HCT116 (cell line): ENCODE results near the gene OSCAR. TPM values are rescaled to one million over a fixed set of nuclear protein-coding genes. Genes with fewer than 3 reads are reported as not detected.

Experiments
- ATAC-seq: fragments of 200-7000 bp; cut with Tn5 transposase; 2 replicates; pipeline ENCODE4 v1.9.1; 2020; ENCODE audit warnings: mild to moderate bottlenecking, moderate library complexity
- BruUV-seq: library from RNA; stranded (reverse); fragments of 400-500 nt; replicated peaks from 2 replicates; lab custom pipeline; 2021; lab: Mats Ljungman, UMichigan
- CTCF ChIA-PET: fragments of 300-600 bp; sonication (Branson Sonifier 250); formaldehyde crosslinking; loops from one replicate; lab custom pipeline; 2021; ENCODE audit warnings: antibody characterized with exemption; lab: Charles Lee
- POLR2A ChIA-PET: fragments of 300-600, 350-600 bp; sonication (Branson Sonifier 250); formaldehyde crosslinking; loops from one replicate; lab custom pipeline; 2021; ENCODE audit warnings: antibody characterized with exemption; lab: Charles Lee
- RAD21 ChIA-PET, 2 experiments: fragments of 300-600 bp; sonication (Branson Sonifier 250); formaldehyde crosslinking; loops; one replicate each; lab custom pipeline; 2023; ENCODE audit warnings: low total read pairs in 2 of 2; ENCODE audit not compliant: uncharacterized antibody in 2 of 2, unreplicated experiment in 2 of 2, low non-redundant PET in 1 of 2; lab: Charles Lee
- DNase-seq: peaks from one replicate; pipeline ENCODE4 v3.0.0-alpha.2; 2010; ENCODE audit warnings: low read depth, low spot score
- H2AFZ ChIP-seq: fragments of 200-600 bp; shearing (Covaris generic), sonication (generic); 2 replicates; pipeline ENCODE4 v1.6.1; 2017; ENCODE audit warnings: low read depth, mixed run types, mixed read lengths, antibody characterized with exemption, low read length; ENCODE audit not compliant: poor library complexity, severe bottlenecking
- H3K27ac ChIP-seq: 2 replicates; pipeline ENCODE4 v1.5.1; 2012; ENCODE audit warnings: low read depth, low read length
- H3K27me3 ChIP-seq: fragments of 200-600 bp; sonication (generic); 2 replicates; pipeline ENCODE4 v1.6.1; 2016; ENCODE audit warnings: mixed run types, low read length, mixed read lengths; ENCODE audit not compliant: insufficient read depth
- H3K36me3 ChIP-seq, 2 experiments: fragments of 200-500 bp in 1 of 2; fragments of 200-600 bp in 1 of 2; sonication (Bioruptor generic) in 1 of 2; sonication (generic) in 1 of 2; 2 replicates each; pipeline versions ENCODE4 v1.5.1 to v1.6.1; 2014 to 2016; ENCODE audit warnings: low read length in 2 of 2, inconsistent platforms in 1 of 2, mixed read lengths in 1 of 2, mixed run types in 1 of 2; ENCODE audit not compliant: insufficient read depth in 2 of 2, control insufficient read depth in 1 of 2
- H3K4me1 ChIP-seq, 2 experiments: fragments of 200-600 bp in 1 of 2; sonication (generic) in 1 of 2; 2 replicates each; pipeline versions ENCODE4 v1.5.1 to v1.6.1; 2012 to 2017; ENCODE audit warnings: low read length in 2 of 2, inconsistent platforms in 1 of 2, mild to moderate bottlenecking in 1 of 2, mixed read lengths in 1 of 2, mixed run types in 1 of 2, moderate library complexity in 1 of 2; ENCODE audit not compliant: insufficient read depth in 2 of 2, control insufficient read depth in 1 of 2
- H3K4me2 ChIP-seq: fragments of 200-600 bp; sonication (generic); 2 replicates; pipeline ENCODE4 v1.6.1; 2017; ENCODE audit warnings: mixed run types, low read length, mixed read lengths
- H3K4me3 ChIP-seq, 2 experiments: fragments of 200-600 bp in 1 of 2; sonication (generic) in 1 of 2; replicated peaks in 1 of 2; 2 replicates each; pipeline ENCODE4 v1.5.1; 2011 to 2016; ENCODE audit warnings: low read length in 2 of 2, control low read depth in 1 of 2, low read depth in 1 of 2, mild to moderate bottlenecking in 1 of 2, mixed read lengths in 1 of 2, mixed run types in 1 of 2
- H3K79me2 ChIP-seq: fragments of 200-600 bp; sonication (generic); 2 replicates; pipeline ENCODE4 v1.6.1; 2017; ENCODE audit warnings: mild to moderate bottlenecking, mixed run types, low read length, moderate library complexity, mixed read lengths; ENCODE audit not compliant: insufficient read depth
- H3K9ac ChIP-seq: fragments of 200-600 bp; sonication (generic); 2 replicates; pipeline ENCODE4 v1.6.1; 2016; ENCODE audit warnings: low read length, mixed read lengths
- H3K9me2 ChIP-seq: fragments of 200-600 bp; sonication (generic), shearing (Covaris generic); 2 replicates; pipeline ENCODE4 v1.6.1; 2017; ENCODE audit warnings: mixed run types, mild to moderate bottlenecking, moderate library complexity; ENCODE audit not compliant: insufficient read depth
- H3K9me3 ChIP-seq, 2 experiments: fragments of 200-500 bp in 1 of 2; fragments of 200-600 bp in 1 of 2; sonication (Bioruptor generic) in 1 of 2; sonication (generic) in 1 of 2; 2 replicates each; pipeline ENCODE4 v1.6.1; 2014 to 2017; ENCODE audit warnings: low read length in 2 of 2, mixed read lengths in 2 of 2, inconsistent platforms in 1 of 2, low read depth in 1 of 2, mild to moderate bottlenecking in 1 of 2, mixed run types in 1 of 2, moderate library complexity in 1 of 2; ENCODE audit not compliant: control insufficient read depth in 1 of 2, insufficient read depth in 1 of 2
- H4K20me1 ChIP-seq: fragments of 200-600 bp; sonication (generic), shearing (Covaris generic); 2 replicates; pipeline ENCODE4 v1.6.1; 2017; ENCODE audit warnings: mixed run types, mild to moderate bottlenecking, moderate library complexity; ENCODE audit not compliant: insufficient read depth
- CBX3 ChIP-seq: IDR thresholded peaks from 2 replicates; pipeline ENCODE4 v1.6.1; 2012; ENCODE audit warnings: low read depth
- CEBPB ChIP-seq: IDR thresholded peaks from 2 replicates; pipeline ENCODE4 v1.6.1; 2012; ENCODE audit warnings: low read depth
- EGR1 ChIP-seq: IDR thresholded peaks from 2 replicates; pipeline ENCODE4 v1.6.1; 2012; ENCODE audit warnings: low read depth
- ELF1 ChIP-seq: IDR thresholded peaks from 2 replicates; pipeline ENCODE4 v1.6.1; 2012; ENCODE audit warnings: low read depth, borderline replicate concordance
- EZH2 ChIP-seq: fragments of 200-600 bp; sonication (generic); IDR thresholded peaks from 2 replicates; pipeline ENCODE4 v1.6.1; 2017; ENCODE audit warnings: antibody characterized with exemption, mixed run types
- EZH2phosphoT487 ChIP-seq: fragments of 200-600 bp; IDR thresholded peaks from 2 replicates; pipeline ENCODE4 v1.6.1; 2018; ENCODE audit warnings: antibody characterized with exemption, borderline replicate concordance
- FOSL1 ChIP-seq: IDR thresholded peaks from 2 replicates; pipeline ENCODE4 v1.6.1; 2012; ENCODE audit warnings: low read depth
- JUND ChIP-seq: IDR thresholded peaks from 2 replicates; pipeline ENCODE4 v1.6.1; 2012
- POLR2A ChIP-seq: IDR thresholded peaks from 2 replicates; pipeline ENCODE4 v1.7.0; 2011; ENCODE audit warnings: borderline replicate concordance; ENCODE audit not compliant: insufficient read depth, insufficient read length; ENCODE audit errors: extremely low read depth
- POLR2AphosphoS5 ChIP-seq: IDR thresholded peaks from 2 replicates; pipeline ENCODE4 v1.6.1; 2011; ENCODE audit warnings: mild to moderate bottlenecking, low read depth, low read length, moderate library complexity
- SP1 ChIP-seq: IDR thresholded peaks from 2 replicates; pipeline ENCODE4 v1.6.1; 2012; ENCODE audit warnings: low read depth
- SRF ChIP-seq: IDR thresholded peaks from 2 replicates; pipeline ENCODE4 v1.6.1; 2012; ENCODE audit warnings: low read depth
- YY1 ChIP-seq: IDR thresholded peaks from 2 replicates; pipeline ENCODE4 v1.6.1; 2011; ENCODE audit warnings: low read length, low read depth, moderate library complexity, mild to moderate bottlenecking; ENCODE audit not compliant: insufficient replicate concordance; ENCODE audit errors: extremely low read depth
- ZFX ChIP-seq: fragments of 450-650 bp; IDR thresholded peaks from 2 replicates; pipeline ENCODE4 v1.6.1; 2017
- intact Hi-C: fragments of 100-400 bp; cut with micrococcal nuclease; formaldehyde crosslinking; loops from 2 replicates; pipeline ENCODE4 v1.10.0; 2022
- total RNA-seq: library from RNA; stranded (reverse); gene quantifications from one replicate; pipeline ENCODE4 v1.2.1, GENCODE V29; 2021; ENCODE audit not compliant: unreplicated experiment
- TF ChIP-seq, protein P1 (sequence below): IDR thresholded peaks from 2 replicates; pipeline ENCODE4 v1.6.1; 2012; ENCODE audit warnings: low read depth
- TF ChIP-seq, protein P2 (sequence below): IDR thresholded peaks from 2 replicates; pipeline ENCODE4 v1.6.1; 2012
- TF ChIP-seq, protein P3 (sequence below), 3 experiments: fragments of 200-600 bp in 1 of 3; sonication (generic) in 1 of 3; IDR thresholded peaks in 2 of 3; conservative IDR thresholded peaks in 1 of 3; 2 replicates each; pipeline ENCODE4 v1.5.1; 2012 to 2017; ENCODE audit warnings: low read depth in 2 of 3, low read length in 2 of 3, antibody characterized with exemption in 1 of 3, borderline replicate concordance in 1 of 3, control low read depth in 1 of 3, mild to moderate bottlenecking in 1 of 3, mixed read lengths in 1 of 3, mixed run types in 1 of 3, moderate library complexity in 1 of 3; ENCODE audit not compliant: insufficient read depth in 1 of 3

Gene OSCAR
- total RNA-seq, 1 experiment from 2014 or later = 0.59 TPM

DNA sequence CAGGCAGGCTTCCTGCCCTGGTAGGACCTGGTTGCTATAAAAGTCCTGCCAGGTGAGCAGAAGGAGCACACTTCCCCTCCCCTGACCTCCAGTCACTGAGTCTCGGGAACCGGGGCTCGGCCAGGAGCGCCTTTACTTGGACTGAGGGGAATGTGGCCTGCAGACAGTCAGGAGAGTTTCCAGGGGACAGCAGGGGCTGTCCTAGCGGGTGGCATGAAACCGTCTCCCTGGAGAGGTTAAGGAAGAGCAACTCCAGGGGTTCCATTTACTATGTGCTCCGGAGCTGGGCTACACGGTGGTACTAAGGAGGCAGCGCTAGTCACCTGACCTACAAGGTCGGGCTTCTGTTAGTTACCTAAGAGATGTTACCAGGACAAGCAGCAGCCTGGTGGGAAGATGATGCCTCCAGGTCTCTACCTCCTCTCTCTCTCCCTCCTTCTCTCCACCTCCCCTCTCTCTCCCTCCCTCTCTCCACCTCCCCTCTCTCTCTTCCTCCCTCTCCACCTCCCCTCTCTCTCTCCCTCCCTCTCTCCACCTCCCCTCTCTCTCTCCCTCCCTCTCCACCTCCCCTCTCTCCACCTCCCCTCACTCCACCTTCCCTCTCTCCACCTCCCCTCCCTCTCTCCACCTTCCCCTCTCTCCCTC lies 32.8 kb upstream of the OSCAR start (continued):
- TF ChIP-seq, protein P1, sequence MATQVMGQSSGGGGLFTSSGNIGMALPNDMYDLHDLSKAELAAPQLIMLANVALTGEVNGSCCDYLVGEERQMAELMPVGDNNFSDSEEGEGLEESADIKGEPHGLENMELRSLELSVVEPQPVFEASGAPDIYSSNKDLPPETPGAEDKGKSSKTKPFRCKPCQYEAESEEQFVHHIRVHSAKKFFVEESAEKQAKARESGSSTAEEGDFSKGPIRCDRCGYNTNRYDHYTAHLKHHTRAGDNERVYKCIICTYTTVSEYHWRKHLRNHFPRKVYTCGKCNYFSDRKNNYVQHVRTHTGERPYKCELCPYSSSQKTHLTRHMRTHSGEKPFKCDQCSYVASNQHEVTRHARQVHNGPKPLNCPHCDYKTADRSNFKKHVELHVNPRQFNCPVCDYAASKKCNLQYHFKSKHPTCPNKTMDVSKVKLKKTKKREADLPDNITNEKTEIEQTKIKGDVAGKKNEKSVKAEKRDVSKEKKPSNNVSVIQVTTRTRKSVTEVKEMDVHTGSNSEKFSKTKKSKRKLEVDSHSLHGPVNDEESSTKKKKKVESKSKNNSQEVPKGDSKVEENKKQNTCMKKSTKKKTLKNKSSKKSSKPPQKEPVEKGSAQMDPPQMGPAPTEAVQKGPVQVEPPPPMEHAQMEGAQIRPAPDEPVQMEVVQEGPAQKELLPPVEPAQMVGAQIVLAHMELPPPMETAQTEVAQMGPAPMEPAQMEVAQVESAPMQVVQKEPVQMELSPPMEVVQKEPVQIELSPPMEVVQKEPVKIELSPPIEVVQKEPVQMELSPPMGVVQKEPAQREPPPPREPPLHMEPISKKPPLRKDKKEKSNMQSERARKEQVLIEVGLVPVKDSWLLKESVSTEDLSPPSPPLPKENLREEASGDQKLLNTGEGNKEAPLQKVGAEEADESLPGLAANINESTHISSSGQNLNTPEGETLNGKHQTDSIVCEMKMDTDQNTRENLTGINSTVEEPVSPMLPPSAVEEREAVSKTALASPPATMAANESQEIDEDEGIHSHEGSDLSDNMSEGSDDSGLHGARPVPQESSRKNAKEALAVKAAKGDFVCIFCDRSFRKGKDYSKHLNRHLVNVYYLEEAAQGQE = no peak
- TF ChIP-seq ZFX = no peak
- no peak for TF ChIP-seq POLR2AphosphoS5
- TF ChIP-seq SP1 = no peak
- TF ChIP-seq, protein P2, sequence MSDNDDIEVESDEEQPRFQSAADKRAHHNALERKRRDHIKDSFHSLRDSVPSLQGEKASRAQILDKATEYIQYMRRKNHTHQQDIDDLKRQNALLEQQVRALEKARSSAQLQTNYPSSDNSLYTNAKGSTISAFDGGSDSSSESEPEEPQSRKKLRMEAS = no peak

DNA sequence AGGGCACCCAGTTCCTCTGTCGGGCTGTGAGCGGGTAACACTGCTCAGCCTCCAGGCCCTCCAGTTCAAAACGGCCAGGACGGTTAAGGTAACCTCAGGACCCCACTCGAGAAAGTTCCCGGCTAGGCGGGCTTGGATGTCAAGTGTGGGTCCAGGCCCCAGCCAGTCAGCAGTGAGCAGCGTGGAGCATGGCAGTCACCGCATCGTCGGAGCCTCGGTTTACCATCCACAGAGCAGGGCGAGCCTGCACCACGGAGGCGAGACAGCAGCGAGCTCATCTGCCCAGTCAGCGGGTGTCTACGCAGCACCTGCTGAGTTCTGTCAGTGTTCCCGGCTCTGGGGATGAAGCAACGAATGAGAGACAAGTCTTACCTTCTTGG lies 29.0 kb upstream of the OSCAR start:
- no peaks in the 10 kb centered on the region for H3K9me2 ChIP-seq
- BruUV-seq = no TSS peak
- no peak overlapping the region for H3K4me3 ChIP-seq
- peaks cover 22 to 31% of the 10 kb centered on the region in 2 experiments; a peak in 3 of 4 replicates for H3K36me3 ChIP-seq
- CTCF ChIA-PET = no interaction called here
- no peaks in the 10 kb centered on the region for H3K27me3 ChIP-seq
- H3K79me2 ChIP-seq = no peaks in the 10 kb centered on the region
- no peaks in the 10 kb centered on the region for H3K9me3 ChIP-seq
- H3K4me1 ChIP-seq = peaks cover 5 to 6% of the 10 kb centered on the region in 2 experiments; a peak in 2 of 4 replicates
- POLR2A ChIA-PET = no interaction called here
- intact Hi-C loops = no loop called here
- H3K27ac ChIP-seq = no peak overlapping the region
- no peak overlapping the region for H2AFZ ChIP-seq
- H3K4me2 ChIP-seq = no peak overlapping the region
- H3K9ac ChIP-seq = no peak overlapping the region
- DNase-seq = no peak
- ATAC-seq = no peak
- no peaks in the 10 kb centered on the region for H4K20me1 ChIP-seq
- RAD21 ChIA-PET = no interaction called here
- TF ChIP-seq CEBPB (no peak), FOSL1 (no peak), CBX3 (no peak), POLR2AphosphoS5 (no peak), ELF1 (no peak), YY1 (no peak), EZH2phosphoT487 (no peak), ZFX (no peak), SRF (no peak), EZH2 (no peak), EGR1 (no peak), JUND (no peak), SP1 (no peak), POLR2A (no peak)
- TF ChIP-seq, protein P2 = no peak
- TF ChIP-seq, protein P3, sequence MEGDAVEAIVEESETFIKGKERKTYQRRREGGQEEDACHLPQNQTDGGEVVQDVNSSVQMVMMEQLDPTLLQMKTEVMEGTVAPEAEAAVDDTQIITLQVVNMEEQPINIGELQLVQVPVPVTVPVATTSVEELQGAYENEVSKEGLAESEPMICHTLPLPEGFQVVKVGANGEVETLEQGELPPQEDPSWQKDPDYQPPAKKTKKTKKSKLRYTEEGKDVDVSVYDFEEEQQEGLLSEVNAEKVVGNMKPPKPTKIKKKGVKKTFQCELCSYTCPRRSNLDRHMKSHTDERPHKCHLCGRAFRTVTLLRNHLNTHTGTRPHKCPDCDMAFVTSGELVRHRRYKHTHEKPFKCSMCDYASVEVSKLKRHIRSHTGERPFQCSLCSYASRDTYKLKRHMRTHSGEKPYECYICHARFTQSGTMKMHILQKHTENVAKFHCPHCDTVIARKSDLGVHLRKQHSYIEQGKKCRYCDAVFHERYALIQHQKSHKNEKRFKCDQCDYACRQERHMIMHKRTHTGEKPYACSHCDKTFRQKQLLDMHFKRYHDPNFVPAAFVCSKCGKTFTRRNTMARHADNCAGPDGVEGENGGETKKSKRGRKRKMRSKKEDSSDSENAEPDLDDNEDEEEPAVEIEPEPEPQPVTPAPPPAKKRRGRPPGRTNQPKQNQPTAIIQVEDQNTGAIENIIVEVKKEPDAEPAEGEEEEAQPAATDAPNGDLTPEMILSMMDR (IDR thresholded peaks at IDR 0.05 in 2 of 3, conservative IDR thresholded peaks at IDR 0.05 in 1 of 3; ENCODE audit: borderline replicate concordance in 1 of 3, insufficient read depth in 1 of 3, low read depth in 2 of 3, low read length in 2 of 3) = no peak
